GM18499 (cell line): ENCODE measurements around the gene C1orf141.
"Not testable (repeated sequence)": the region's sequence is repeated elsewhere in the genome, so short reads cannot be mapped to it uniquely, and the experiment has no call there.

Source experiments
- ATAC-seq: cut with Tn5 transposase; IDR thresholded peaks from one replicate; pipeline ENCODE4 v1.9.1; 2021; ENCODE audit warnings: moderate number of reproducible peaks; ENCODE audit not compliant: insufficient read depth, unreplicated experiment

The C1orf141 gene

DNA sequence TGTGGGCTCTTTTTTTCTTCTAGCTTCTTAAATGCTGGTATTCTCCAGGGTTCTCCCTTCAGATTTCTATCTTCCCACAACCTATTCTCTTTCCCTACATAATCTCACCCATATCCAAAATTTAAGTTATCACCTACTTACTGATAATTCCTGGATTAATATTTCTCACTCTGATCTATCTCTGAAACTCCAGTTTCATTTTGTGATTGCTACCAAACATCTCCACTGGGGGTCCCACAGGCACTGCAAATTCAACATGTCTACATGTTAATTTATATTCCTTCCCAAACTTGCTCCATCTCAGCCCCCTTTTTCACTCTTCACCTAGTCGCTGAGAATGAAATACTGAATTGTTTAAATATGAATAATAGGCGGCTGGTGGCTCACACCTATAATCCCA lies 9.9 kb upstream of the C1orf141 start:
- no peak for ATAC-seq

GRCh38 chr1:67143966-67144365 lies 9.2 kb upstream of the C1orf141 start:
- ATAC-seq = no peak

- ATAC-seq = no peak
These were observed 8.2 kb upstream of the C1orf141 start for GRCh38 chr1:67142931-67143330.

- ATAC-seq = not testable (repeated sequence)
These were observed 7.1 kb upstream of the C1orf141 start for GRCh38 chr1:67141832-67142231.

DNA sequence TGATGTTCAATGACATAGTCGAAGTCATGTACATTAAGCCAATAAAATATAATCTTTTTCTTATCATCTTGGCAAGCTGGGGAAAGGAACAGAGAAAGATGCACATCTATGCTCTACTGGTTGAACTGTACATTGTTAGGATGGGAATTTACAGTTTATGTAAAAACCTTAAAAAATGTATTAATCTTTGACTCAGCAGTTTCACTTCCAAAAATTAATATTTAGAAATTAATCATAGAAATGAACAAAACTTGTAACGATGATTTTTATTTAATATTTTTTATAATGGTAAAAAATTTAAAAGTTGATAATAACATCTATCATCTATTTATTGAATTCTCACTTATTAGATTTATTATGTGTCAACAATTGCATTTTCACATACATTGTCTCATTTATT lies 5.7 kb upstream of the C1orf141 start:
- no peak for ATAC-seq

GRCh38 chr1:67138813-67139499 lies 4.2 kb upstream of the C1orf141 start:
- no peak for ATAC-seq

- no peak for ATAC-seq
These were observed 2.6 kb upstream of the C1orf141 start for GRCh38 chr1:67137307-67137753.

GRCh38 chr1:67135354-67135753 lies 584 bp upstream of the C1orf141 start:
- ATAC-seq = no peak

GRCh38 chr1:67133177-67133576 lies 1.6 kb downstream of the C1orf141 start:
- no peak for ATAC-seq

DNA sequence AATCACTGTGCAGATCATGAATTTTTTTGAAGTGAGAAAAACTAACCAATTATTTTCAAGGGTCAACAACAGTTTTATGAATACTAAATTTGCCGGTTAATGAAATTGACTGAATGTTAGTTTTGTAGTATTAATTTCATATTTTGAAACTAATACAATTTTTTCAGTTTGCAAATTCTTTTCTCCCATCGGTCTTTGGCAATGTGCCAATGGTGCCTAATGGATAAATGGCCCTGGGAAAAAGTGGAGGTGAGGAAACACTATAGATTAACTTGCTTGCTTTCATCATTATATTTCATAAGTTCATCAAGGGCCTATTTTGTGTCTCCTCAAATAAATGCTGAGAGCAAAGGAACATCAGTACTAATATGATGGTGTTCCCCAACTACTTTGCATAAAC lies 4.1 kb downstream of the C1orf141 start:
- ATAC-seq = no peak

DNA sequence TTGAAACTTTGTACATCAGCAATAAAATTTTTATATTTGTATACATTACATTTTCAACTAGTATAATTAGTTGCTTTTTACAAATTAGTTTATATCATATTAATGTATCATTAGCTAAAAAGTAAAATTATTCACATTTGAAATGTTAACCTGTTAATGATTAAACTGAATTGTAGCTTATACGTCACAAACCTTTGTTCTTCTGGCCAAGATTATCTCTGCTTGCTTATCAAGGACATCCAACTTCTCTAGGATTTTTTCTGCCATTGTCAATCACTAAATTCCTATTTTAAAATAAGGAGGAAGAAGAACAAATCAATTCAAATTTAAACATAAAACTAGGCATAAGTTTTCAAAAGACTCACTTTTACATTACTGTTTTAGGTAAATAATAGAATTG lies 7.8 kb downstream of the C1orf141 start:
- ATAC-seq = no peak

- ATAC-seq = no peak
These were observed 8.5 kb downstream of the C1orf141 start for GRCh38 chr1:67126111-67126746.

GRCh38 chr1:67124455-67124854 lies 10.3 kb downstream of the C1orf141 start:
- ATAC-seq = no peak

- no peak for ATAC-seq
These were observed 13.7 kb downstream of the C1orf141 start for GRCh38 chr1:67120855-67121619.

DNA sequence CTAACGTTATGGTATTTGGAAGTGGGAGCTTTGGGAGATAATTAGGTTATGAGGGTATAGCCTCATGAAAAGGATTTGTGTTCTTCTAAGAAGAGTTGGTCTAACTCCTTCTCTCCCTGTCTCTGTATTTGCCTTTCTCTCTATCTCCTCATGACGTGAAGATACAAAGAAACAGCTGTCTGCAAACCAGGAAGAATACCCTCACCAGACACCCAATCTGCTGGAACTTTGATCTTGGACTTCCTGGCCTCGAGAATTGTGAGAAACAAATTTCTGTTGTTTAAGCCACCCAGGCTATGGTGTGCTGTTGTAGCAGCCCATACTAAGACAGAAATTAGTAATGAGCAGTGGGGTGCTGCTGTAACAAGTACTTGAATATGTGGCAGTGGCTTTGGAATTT lies 16.1 kb downstream of the C1orf141 start:
- no peak for ATAC-seq

- ATAC-seq = no peak
These were observed 16.6 kb downstream of the C1orf141 start for GRCh38 chr1:67118191-67118590.

- no peak for ATAC-seq
These were observed 20.6 kb downstream of the C1orf141 start for GRCh38 chr1:67114162-67114561.

- ATAC-seq = peak; percentile 34
These were observed 24.4 kb downstream of the C1orf141 start for GRCh38 chr1:67110352-67110751.

GRCh38 chr1:67105508-67105907 lies 29.3 kb downstream of the C1orf141 start:
- no peak for ATAC-seq

- ATAC-seq = no peak
These were observed 31.2 kb downstream of the C1orf141 start for GRCh38 chr1:67103548-67103947.

GRCh38 chr1:67100833-67101232 lies 33.9 kb downstream of the C1orf141 start:
- ATAC-seq = no peak
